Measurements from ENCODE around the gene CNTF. TPM values are rescaled to one million over a fixed set of nuclear protein-coding genes. Genes with fewer than 3 reads are reported as not detected.

The CNTF gene
- total RNA-seq, 4 donors from 2014 or later = 2.1 to 2.5 (median 2.4) TPM

- no peak for TF ChIP-seq CTCF (IDR thresholded peaks at IDR 0.05)
- ATAC-seq (ENCODE audit: low FRiP score) (no peak), DNase-seq (ENCODE audit: low spot score) (no peak)
Observed at GRCh38 chr11:58659910-58660570, 37.6 kb downstream of the CNTF start.

- TF ChIP-seq CTCF (IDR thresholded peaks at IDR 0.05) = no peak
- DNase-seq (ENCODE audit: low spot score) (no peak), ATAC-seq (ENCODE audit: low FRiP score) (no peak)
Observed at GRCh38 chr11:58671983-58672633, 49.6 kb downstream of the CNTF start.

GRCh38 chr11:58674609-58675008, 52.1 kb downstream of the CNTF start:
- no peak for TF ChIP-seq CTCF (IDR thresholded peaks at IDR 0.05)
- ATAC-seq (ENCODE audit: low FRiP score) (no peak), DNase-seq (ENCODE audit: low spot score) (no peak)

Other genes starting within 250 kb of the CNTF start
- not detected for gene OR5B3, start 215.8 kb upstream of the CNTF start, total RNA-seq
- not detected for gene OR5B2, start 194.5 kb upstream of the CNTF start, total RNA-seq
- gene OR5B12, start 180.4 kb upstream of the CNTF start, total RNA-seq = not detected
- gene OR5B21, start 114.6 kb upstream of the CNTF start, total RNA-seq = not detected
- gene LPXN, start 46.8 kb upstream of the CNTF start, total RNA-seq = 10 to 100 TPM in 3 of 4 donors, 1 to 10 TPM in 1; 9.8 to 40.7 (median 15.1) TPM
- gene ZFP91, start 43.6 kb upstream of the CNTF start, total RNA-seq = 10 to 100 TPM; 40.9 to 49.8 (median 46.6) TPM
- 1 to 10 TPM; 1.2 to 4.9 (median 3.8) TPM for gene GLYAT, start 109.3 kb downstream of the CNTF start, total RNA-seq
- not detected for gene GLYATL2, start 222.0 kb downstream of the CNTF start, total RNA-seq